Measurements from ENCODE around the gene RIC8B. TPM values are rescaled to one million over a fixed set of nuclear protein-coding genes. Genes with fewer than 3 reads are reported as not detected.

Gene RIC8B
- total RNA-seq, 1 donor from 2014 or later, result 33.8 TPM

GRCh38 chr12:106863189-106863588 lies 88.7 kb downstream of the RIC8B start:
- no peaks in the 10 kb centered on the region for H3K9me3 Mint-ChIP-seq
- DNase-seq (ENCODE audit: low read depth, low spot score), result no peak
- TF ChIP-seq CTCF (conservative IDR thresholded peaks at IDR 0.05), result no peak
- no peak overlapping the region for H3K27ac Mint-ChIP-seq (ENCODE audit: unreplicated experiment)
- H3K4me3 Mint-ChIP-seq, result no peak overlapping the region
- H3K27me3 Mint-ChIP-seq (ENCODE audit: low read depth), result no peaks in the 10 kb centered on the region
- H3K36me3 Mint-ChIP-seq (ENCODE audit: low read depth), result peaks cover 8% of the 10 kb centered on the region
- H3K4me1 Mint-ChIP-seq, result peaks cover 35% of the 10 kb centered on the region

- H3K36me3 Mint-ChIP-seq (ENCODE audit: low read depth), result peaks cover 7% of the 10 kb centered on the region
- no peaks in the 10 kb centered on the region for H3K9me3 Mint-ChIP-seq
- no peaks in the 10 kb centered on the region for H3K27me3 Mint-ChIP-seq (ENCODE audit: low read depth)
- no peak for TF ChIP-seq CTCF (conservative IDR thresholded peaks at IDR 0.05)
- peaks cover 41% of the 10 kb centered on the region for H3K4me1 Mint-ChIP-seq
- no peak for DNase-seq (ENCODE audit: low read depth, low spot score)
- no peak overlapping the region for H3K4me3 Mint-ChIP-seq
- H3K27ac Mint-ChIP-seq (ENCODE audit: unreplicated experiment), result no peak overlapping the region
These were observed 91.2 kb downstream of the RIC8B start for GRCh38 chr12:106865683-106866082.

GRCh38 chr12:106866426-106867080 lies 92.1 kb downstream of the RIC8B start:
- no peak for TF ChIP-seq CTCF (conservative IDR thresholded peaks at IDR 0.05)
- Mint-ChIP-seq H3K27ac (ENCODE audit: unreplicated experiment) (no peak overlapping the region), H3K4me1 (peaks cover 50% of the 10 kb centered on the region), H3K4me3 (no peak overlapping the region), H3K9me3 (no peaks in the 10 kb centered on the region), H3K36me3 (ENCODE audit: low read depth) (peaks cover 6% of the 10 kb centered on the region), H3K27me3 (ENCODE audit: low read depth) (no peaks in the 10 kb centered on the region)
- no peak for DNase-seq (ENCODE audit: low read depth, low spot score)

- peaks cover 50% of the 10 kb centered on the region for H3K4me1 Mint-ChIP-seq
- H3K9me3 Mint-ChIP-seq, result no peaks in the 10 kb centered on the region
- H3K36me3 Mint-ChIP-seq (ENCODE audit: low read depth), result peaks cover 9% of the 10 kb centered on the region
- H3K27ac Mint-ChIP-seq (ENCODE audit: unreplicated experiment), result no peak overlapping the region
- no peak overlapping the region for H3K4me3 Mint-ChIP-seq
- H3K27me3 Mint-ChIP-seq (ENCODE audit: low read depth), result no peaks in the 10 kb centered on the region
- TF ChIP-seq CTCF (conservative IDR thresholded peaks at IDR 0.05), result no peak
- DNase-seq (ENCODE audit: low read depth, low spot score), result no peak
These were observed 93.2 kb downstream of the RIC8B start for GRCh38 chr12:106867651-106868050.

GRCh38 chr12:106868982-106869700 lies 94.7 kb downstream of the RIC8B start:
- TF ChIP-seq CTCF (conservative IDR thresholded peaks at IDR 0.05), result no peak
- peaks cover 14% of the 10 kb centered on the region for H3K36me3 Mint-ChIP-seq (ENCODE audit: low read depth)
- H3K4me1 Mint-ChIP-seq, result peaks cover 53% of the 10 kb centered on the region

More at GRCh38 chr12:106868982-106869700, 94.7 kb downstream of the RIC8B start:
- Mint-ChIP-seq H3K9me3 (no peaks in the 10 kb centered on the region), H3K27ac (ENCODE audit: unreplicated experiment) (no peak overlapping the region), H3K4me3 (no peak overlapping the region), H3K27me3 (ENCODE audit: low read depth) (no peaks in the 10 kb centered on the region)
- DNase-seq (ENCODE audit: low read depth, low spot score), result no peak

Measured in neural crest cell (in vitro differentiated cells).